A549 (cell line): ENCODE measurements around the gene OBP2A.

Experiments used
- CEBPB ChIP-seq, 2 experiments: fragments of >200 bp in 1 of 2; sonication (Bioruptor Twin) in 1 of 2; formaldehyde crosslinking in 1 of 2; IDR thresholded peaks; 2 replicates each; pipeline ENCODE4 v1.6.1; 2012 to 2016
- POLR2A ChIP-seq: IDR thresholded peaks from 2 replicates; pipeline ENCODE4 v1.6.1; 2012; ENCODE audit warnings: mild to moderate bottlenecking, low read length
- SREBF2 ChIP-seq: fragments of 450-650 bp; IDR thresholded peaks from 2 replicates; pipeline ENCODE4 v1.6.1; 2014; ENCODE audit warnings: mild to moderate bottlenecking, moderate library complexity
- TF ChIP-seq, protein P1 (sequence below): fragments of >200 bp; sonication (Bioruptor Twin); formaldehyde crosslinking; IDR thresholded peaks from 3 replicates; pipeline ENCODE4 v1.5.1; 2016

DNA sequence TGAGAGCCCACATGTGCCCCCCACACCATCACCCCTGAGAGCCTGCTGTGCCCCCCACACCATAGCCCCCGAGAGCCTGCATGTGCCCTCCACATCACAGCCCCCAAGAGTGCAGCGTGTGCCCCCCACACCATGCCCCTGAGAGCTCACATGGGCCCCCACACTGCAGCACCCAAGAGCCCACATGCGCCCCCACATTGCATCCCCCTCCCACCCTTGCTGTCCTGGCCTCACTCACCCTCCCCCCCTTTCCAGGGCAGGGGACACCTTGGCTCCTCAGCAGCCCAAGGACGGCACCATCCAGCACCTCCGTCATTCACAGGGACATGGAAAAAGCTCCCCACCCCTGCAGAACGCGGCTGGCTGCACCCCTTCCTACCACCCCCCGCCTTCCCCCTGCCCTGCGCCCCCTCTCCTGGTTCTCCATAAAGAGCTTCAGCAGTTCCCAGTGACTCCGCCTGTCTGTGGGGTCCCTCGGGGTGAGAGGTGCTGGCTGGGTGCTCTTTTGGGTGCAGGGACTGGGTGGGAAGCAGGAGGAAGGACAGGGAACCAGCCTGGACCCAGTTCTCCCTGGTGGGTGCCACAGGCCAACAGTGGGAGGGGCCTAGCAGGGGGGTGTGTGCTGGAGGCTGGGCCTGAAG, 19.7 kb upstream of the OBP2A start:
- TF ChIP-seq, protein P1, sequence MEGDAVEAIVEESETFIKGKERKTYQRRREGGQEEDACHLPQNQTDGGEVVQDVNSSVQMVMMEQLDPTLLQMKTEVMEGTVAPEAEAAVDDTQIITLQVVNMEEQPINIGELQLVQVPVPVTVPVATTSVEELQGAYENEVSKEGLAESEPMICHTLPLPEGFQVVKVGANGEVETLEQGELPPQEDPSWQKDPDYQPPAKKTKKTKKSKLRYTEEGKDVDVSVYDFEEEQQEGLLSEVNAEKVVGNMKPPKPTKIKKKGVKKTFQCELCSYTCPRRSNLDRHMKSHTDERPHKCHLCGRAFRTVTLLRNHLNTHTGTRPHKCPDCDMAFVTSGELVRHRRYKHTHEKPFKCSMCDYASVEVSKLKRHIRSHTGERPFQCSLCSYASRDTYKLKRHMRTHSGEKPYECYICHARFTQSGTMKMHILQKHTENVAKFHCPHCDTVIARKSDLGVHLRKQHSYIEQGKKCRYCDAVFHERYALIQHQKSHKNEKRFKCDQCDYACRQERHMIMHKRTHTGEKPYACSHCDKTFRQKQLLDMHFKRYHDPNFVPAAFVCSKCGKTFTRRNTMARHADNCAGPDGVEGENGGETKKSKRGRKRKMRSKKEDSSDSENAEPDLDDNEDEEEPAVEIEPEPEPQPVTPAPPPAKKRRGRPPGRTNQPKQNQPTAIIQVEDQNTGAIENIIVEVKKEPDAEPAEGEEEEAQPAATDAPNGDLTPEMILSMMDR, result no peak
- TF ChIP-seq POLR2A, result no peak
- TF ChIP-seq SREBF2, result no peak
- no peak for TF ChIP-seq CEBPB (IDR thresholded peaks at IDR 0.05)
